ENCODE measurements around the gene CYB5B. TPM values are rescaled to one million over a fixed set of nuclear protein-coding genes. Genes with fewer than 3 reads are reported as not detected.
A peak's percentile ranks its signal among the peaks of the same experiment; 100 is the strongest.

Gene CYB5B
- polyA plus RNA-seq, 3 donors, result 32.3 to 90.4 (median 84.9) TPM

DNA sequence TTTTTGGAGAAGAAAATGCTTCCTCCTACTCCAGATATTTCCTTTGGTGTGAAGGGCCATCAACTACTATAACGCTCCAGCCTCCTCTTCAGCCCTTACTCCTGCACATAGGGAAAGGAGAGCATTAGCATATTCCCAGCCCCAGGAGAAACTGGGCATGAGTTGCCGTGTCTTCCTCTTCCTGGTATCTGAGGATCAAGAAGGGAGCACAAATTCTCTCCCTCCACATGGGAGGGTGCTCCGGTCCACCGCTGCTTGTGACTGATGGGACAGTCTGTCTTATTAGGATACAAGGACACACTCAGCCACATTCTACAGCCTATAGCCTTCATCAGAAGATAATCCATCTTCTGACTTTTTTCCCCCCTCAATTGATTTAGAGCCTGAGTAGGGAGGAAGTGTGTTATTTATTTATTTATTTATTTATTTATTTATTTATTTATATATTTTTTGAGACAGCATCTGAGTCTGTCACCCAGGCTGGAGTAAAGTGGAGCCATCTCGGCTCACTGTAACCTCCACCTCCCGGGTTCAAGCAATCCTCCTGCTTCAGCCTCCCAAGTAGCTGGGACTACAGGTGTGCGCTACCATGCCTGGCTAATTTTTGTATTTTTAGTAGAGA lies 16.6 kb upstream of the CYB5B start:
- Histone ChIP-seq H3K4me3 (replicated peaks in 1 of 3; ENCODE audit: low read depth in 2 of 3, low read length in 3 of 3) (no peak overlapping the region), H3K4me1 (ENCODE audit: control insufficient read depth in 1 of 2, insufficient read depth in 2 of 2, low read length in 2 of 2) (peaks cover 0 to 3% of the 10 kb centered on the region in 2 donors), H4K20me1 (ENCODE audit: insufficient read depth, low read length) (no peaks in the 10 kb centered on the region), H2AFZ (ENCODE audit: insufficient read depth, low read depth, low read length, poor library complexity, severe bottlenecking) (no peak overlapping the region), H3K79me2 (ENCODE audit: insufficient read depth, low read length) (no peaks in the 10 kb centered on the region), H3K27me3 (ENCODE audit: control insufficient read depth in 2 of 2, insufficient read depth in 2 of 2, low read length in 2 of 2) (no peaks in the 10 kb centered on the region), H3K36me3 (replicated peaks in 1 of 2; ENCODE audit: control insufficient read depth in 1 of 2, insufficient read depth in 2 of 2, low read length in 2 of 2) (no peaks in the 10 kb centered on the region), H3K9ac (ENCODE audit: insufficient read depth, low read length, poor library complexity, severe bottlenecking) (no peak overlapping the region), H3K9me3 (replicated peaks in 1 of 2; ENCODE audit: control insufficient read depth in 1 of 2, insufficient read depth in 1 of 2, low read length in 2 of 2) (peaks cover 0 to 3% of the 10 kb centered on the region in 2 donors), H3K27ac (ENCODE audit: low read depth in 1 of 2, low read length in 2 of 2) (no peak overlapping the region), H3K4me2 (replicated peaks; ENCODE audit: extremely low read depth, low read length, poor library complexity, severe bottlenecking) (no peak overlapping the region)
- Mint-ChIP-seq H3K4me3 (no peak overlapping the region), H3K36me3 (no peaks in the 10 kb centered on the region), H3K4me1 (peaks cover 2% of the 10 kb centered on the region), H3K27ac (no peak overlapping the region), H3K27me3 (ENCODE audit: low read depth in 3 of 3) (peaks cover 12 to 25% (median 23%) of the 10 kb centered on the region in 3 donors), H3K9me3 (peaks cover 0 to 6% (median 3%) of the 10 kb centered on the region in 7 donors)
- intact Hi-C loops (cut with micrococcal nuclease), result no loop called here
- WGBS (ENCODE audit: insufficient coverage), result no CpG with 5 or more reads among the region's 7 CpGs
- TF ChIP-seq, protein P1, sequence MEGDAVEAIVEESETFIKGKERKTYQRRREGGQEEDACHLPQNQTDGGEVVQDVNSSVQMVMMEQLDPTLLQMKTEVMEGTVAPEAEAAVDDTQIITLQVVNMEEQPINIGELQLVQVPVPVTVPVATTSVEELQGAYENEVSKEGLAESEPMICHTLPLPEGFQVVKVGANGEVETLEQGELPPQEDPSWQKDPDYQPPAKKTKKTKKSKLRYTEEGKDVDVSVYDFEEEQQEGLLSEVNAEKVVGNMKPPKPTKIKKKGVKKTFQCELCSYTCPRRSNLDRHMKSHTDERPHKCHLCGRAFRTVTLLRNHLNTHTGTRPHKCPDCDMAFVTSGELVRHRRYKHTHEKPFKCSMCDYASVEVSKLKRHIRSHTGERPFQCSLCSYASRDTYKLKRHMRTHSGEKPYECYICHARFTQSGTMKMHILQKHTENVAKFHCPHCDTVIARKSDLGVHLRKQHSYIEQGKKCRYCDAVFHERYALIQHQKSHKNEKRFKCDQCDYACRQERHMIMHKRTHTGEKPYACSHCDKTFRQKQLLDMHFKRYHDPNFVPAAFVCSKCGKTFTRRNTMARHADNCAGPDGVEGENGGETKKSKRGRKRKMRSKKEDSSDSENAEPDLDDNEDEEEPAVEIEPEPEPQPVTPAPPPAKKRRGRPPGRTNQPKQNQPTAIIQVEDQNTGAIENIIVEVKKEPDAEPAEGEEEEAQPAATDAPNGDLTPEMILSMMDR (IDR thresholded peaks at IDR 0.05), result no peak
- DNase-seq, result no peak

DNA sequence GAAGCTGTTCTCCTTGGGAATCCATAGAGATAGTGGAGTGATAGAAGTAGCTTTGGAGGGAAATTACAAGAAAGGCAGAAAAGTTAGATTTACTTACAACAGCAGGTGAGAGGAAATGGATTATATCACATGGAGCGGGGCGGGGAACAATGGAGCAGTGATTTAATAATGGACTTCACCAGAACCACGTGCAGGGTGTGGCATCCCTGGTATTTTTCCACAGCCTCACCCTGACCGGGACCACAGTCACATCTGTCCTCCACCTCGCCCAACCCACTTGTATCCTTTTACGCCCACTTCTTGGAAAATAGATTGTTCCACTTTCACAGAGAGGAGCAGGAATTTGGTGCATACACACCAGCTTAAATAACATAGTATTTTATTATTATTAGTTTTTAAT lies 15.9 kb upstream of the CYB5B start:
- Mint-ChIP-seq H3K4me3 (no peak overlapping the region), H3K4me1 (no peaks in the 10 kb centered on the region)
- WGBS (ENCODE audit: insufficient coverage), result no CpG with 5 or more reads among the region's 6 CpGs

More for the DNA sequence above, 15.9 kb upstream of the CYB5B start:
- TF ChIP-seq, protein P1 (IDR thresholded peaks at IDR 0.05), result no peak
- no peaks in the 10 kb centered on the region for H3K4me1 ChIP-seq (ENCODE audit: control insufficient read depth in 1 of 2, insufficient read depth in 2 of 2, low read length in 2 of 2)
- no peaks in the 10 kb centered on the region for H3K79me2 ChIP-seq (ENCODE audit: insufficient read depth, low read length)
- no peak overlapping the region for H2AFZ ChIP-seq (ENCODE audit: insufficient read depth, low read depth, low read length, poor library complexity, severe bottlenecking)
- H3K4me3 ChIP-seq (replicated peaks in 1 of 3; ENCODE audit: low read depth in 2 of 3, low read length in 3 of 3), result no peak overlapping the region
- peaks cover 0 to 6% (median 3%) of the 10 kb centered on the region in 7 donors for H3K9me3 Mint-ChIP-seq
- H3K27ac ChIP-seq (ENCODE audit: low read depth in 1 of 2, low read length in 2 of 2), result no peak overlapping the region
- H3K36me3 Mint-ChIP-seq, result no peaks in the 10 kb centered on the region
- DNase-seq, result no peak
- H3K4me2 ChIP-seq (replicated peaks; ENCODE audit: extremely low read depth, low read length, poor library complexity, severe bottlenecking), result no peak overlapping the region
- peaks cover 0 to 3% of the 10 kb centered on the region in 2 donors for H3K9me3 ChIP-seq (replicated peaks in 1 of 2; ENCODE audit: control insufficient read depth in 1 of 2, insufficient read depth in 1 of 2, low read length in 2 of 2)
- intact Hi-C loops (cut with micrococcal nuclease), result no loop called here
- H3K36me3 ChIP-seq (replicated peaks in 1 of 2; ENCODE audit: control insufficient read depth in 1 of 2, insufficient read depth in 2 of 2, low read length in 2 of 2), result no peaks in the 10 kb centered on the region
- H3K27me3 Mint-ChIP-seq (ENCODE audit: low read depth in 3 of 3), result peaks cover 12 to 23% (median 23%) of the 10 kb centered on the region in 3 donors
- peak overlapping the region in 1 of 7 donors; percentile 53 for H3K27ac Mint-ChIP-seq
- no peak overlapping the region for H3K9ac ChIP-seq (ENCODE audit: insufficient read depth, low read length, poor library complexity, severe bottlenecking)
- H4K20me1 ChIP-seq (ENCODE audit: insufficient read depth, low read length), result no peaks in the 10 kb centered on the region
- H3K27me3 ChIP-seq (ENCODE audit: control insufficient read depth in 2 of 2, insufficient read depth in 2 of 2, low read length in 2 of 2), result no peaks in the 10 kb centered on the region
